Measurements from ENCODE around the gene CCDC93.
"Not testable (repeated sequence)": the region's sequence is repeated elsewhere in the genome, so short reads cannot be mapped to it uniquely, and the experiment has no call there.

CCDC93 gene

DNA sequence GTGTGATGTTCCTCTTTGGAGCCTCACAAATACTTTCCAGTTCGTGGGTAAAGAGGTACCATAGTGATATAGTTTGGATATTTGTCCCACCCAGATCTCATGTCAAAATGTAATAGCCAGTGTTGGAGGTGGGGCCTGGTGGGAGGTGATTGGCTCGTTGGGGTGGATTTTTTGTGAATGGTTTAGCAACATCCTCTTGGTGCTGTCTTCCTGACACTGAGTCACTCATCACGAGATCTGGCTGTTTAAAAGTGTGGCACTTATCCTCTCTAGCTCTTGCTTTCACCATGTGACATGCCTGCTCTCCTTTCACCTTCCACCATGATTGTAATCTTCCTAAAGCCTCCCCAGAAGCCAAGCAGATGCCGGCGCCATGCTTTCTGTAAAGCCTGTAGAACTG, 3.0 kb upstream of the CCDC93 start:
- H3K27ac Mint-ChIP-seq = no peak overlapping the region
- DNase-seq (ENCODE audit: low spot score in 2 of 2) = no peak
- no peak for ATAC-seq
- no peak overlapping the region for H3K4me3 Mint-ChIP-seq
- peaks cover 26% of the 10 kb centered on the region for H3K4me1 Mint-ChIP-seq
- no peaks in the 10 kb centered on the region for H3K9me3 Mint-ChIP-seq
- H3K36me3 Mint-ChIP-seq = peaks cover 7% of the 10 kb centered on the region

DNA sequence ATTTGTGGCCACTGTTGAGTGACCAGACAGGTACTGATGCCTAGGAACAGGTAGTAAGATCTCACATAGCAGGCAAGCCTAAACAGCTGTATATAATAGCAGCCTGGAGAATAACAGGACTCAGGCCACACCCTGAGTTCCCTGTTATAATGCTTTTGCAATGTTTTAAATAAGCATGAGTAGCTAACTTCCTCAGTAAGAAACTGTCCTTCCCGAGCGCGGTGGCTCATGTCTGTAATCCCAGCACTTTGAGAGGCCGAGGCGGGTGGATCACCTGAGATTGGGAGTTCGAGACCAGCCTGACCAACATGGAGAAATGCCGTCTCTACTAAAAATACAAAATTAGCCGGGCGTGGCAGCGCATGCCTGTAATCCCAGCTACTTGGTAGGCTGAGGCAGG, 1.9 kb upstream of the CCDC93 start:
- not testable (repeated sequence) for H3K4me3 Mint-ChIP-seq; H3K27ac Mint-ChIP-seq; H3K36me3 Mint-ChIP-seq; DNase-seq (ENCODE audit: low spot score in 2 of 2); ATAC-seq; H3K9me3 Mint-ChIP-seq
- H3K4me1 Mint-ChIP-seq = peaks cover 33% of the 10 kb centered on the region

DNA sequence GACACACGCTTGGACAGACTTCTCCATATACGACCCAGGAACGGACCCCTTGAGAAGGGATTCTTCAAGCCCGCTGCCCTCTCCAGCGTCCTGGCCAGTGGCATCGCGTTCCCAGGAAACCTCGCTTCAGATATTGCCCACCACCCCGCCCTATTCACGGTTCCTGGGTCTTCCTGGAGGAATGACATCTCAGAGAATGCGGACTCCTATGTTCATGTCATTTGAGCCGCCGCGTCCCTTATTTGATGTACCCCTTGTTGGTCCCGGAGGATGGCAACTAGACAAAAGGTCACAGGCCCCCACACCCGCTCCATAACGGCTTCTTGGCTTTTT, 588 bp upstream of the CCDC93 start:
- Mint-ChIP-seq H3K36me3 (peaks cover 10% of the 10 kb centered on the region), H3K4me1 (peaks cover 41% of the 10 kb centered on the region), H3K4me3 (peak overlapping the region; percentile 87), H3K9me3 (no peaks in the 10 kb centered on the region), H3K27ac (peak overlapping the region; percentile 89)
- no peak for DNase-seq (ENCODE audit: low spot score in 2 of 2)
- no peak for ATAC-seq

DNA sequence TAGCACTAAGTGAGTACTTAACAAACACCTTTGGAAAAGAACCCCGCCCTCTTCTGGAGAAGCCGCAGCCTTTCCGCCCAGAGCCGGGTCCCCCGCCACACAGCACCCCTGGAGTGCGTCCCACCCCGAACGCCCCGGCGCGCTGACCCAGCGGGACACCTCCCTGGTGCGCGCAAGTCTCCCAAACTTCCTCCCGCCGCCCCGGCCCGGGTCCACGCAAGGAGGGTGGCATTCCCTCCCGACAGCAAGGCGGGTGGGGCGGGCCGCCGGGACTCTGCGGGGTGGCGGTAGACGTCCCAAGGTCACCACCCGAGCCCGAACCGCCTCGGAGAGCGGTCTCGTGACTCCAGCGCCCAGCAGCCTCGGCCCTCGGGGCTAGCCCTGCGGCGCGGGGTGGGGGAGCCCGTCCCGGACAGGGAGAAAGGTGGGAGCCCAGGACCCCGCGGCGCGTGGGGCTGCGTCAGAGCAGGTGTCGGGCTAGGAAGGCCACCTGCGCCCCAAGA, 598 bp downstream of the CCDC93 start:
- Mint-ChIP-seq H3K4me3 (peak overlapping the region; percentile 87), H3K27ac (peak overlapping the region; percentile 89), H3K4me1 (peaks cover 41% of the 10 kb centered on the region), H3K9me3 (no peaks in the 10 kb centered on the region), H3K36me3 (peaks cover 22% of the 10 kb centered on the region)
- ATAC-seq (peak; percentile 41), DNase-seq (ENCODE audit: low spot score in 2 of 2) (peak; percentile 22 to 70)

DNA sequence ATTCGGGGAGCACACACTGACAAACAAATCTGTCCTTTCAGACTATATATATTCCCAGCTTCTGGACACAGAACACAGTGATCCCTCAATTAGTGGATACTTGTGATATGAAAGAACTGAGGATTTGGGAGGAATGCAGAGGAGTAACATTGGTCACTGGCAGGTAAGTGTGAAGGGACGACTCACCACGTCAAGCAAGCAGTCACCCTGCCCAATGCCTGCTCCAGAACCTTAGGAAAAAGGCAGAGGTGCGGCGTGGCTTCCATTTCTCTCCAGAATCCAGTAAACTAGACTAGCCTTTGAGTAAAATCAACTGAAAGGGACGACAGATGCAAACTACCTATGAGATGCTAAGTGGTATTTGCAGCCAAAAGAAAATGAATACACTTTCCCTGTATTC, 1.1 kb downstream of the CCDC93 start:
- ATAC-seq (no peak), DNase-seq (ENCODE audit: low spot score in 2 of 2) (no peak)
- H3K36me3 Mint-ChIP-seq = peaks cover 27% of the 10 kb centered on the region
- peak overlapping the region; percentile 87 for H3K4me3 Mint-ChIP-seq
- H3K27ac Mint-ChIP-seq = no peak overlapping the region
- H3K4me1 Mint-ChIP-seq = peaks cover 41% of the 10 kb centered on the region
- H3K9me3 Mint-ChIP-seq = no peaks in the 10 kb centered on the region

DNA sequence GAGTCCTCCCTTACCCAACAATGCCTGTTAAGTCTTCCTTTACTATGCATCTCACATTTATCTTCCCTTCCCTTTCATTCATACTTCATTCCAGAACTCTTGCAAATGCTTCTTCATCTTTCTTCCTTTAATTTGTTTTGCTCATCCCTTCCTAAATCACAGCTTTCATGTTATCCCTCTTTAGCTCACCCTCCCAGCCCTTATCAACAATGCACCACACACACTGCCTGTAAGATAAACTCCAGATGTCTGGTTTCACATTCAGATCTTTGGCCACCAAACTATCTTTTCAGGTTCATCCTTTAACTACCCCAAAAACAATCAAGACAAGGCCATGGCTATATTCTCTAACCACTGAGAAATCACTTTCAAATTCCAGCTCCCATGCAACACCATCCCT, 3.4 kb downstream of the CCDC93 start:
- H3K4me1 Mint-ChIP-seq = peaks cover 32% of the 10 kb centered on the region
- no peak overlapping the region for H3K27ac Mint-ChIP-seq
- no peak overlapping the region for H3K4me3 Mint-ChIP-seq
- peaks cover 50% of the 10 kb centered on the region for H3K36me3 Mint-ChIP-seq
- no peaks in the 10 kb centered on the region for H3K9me3 Mint-ChIP-seq
- ATAC-seq (no peak), DNase-seq (ENCODE audit: low spot score in 2 of 2) (no peak)

DNA sequence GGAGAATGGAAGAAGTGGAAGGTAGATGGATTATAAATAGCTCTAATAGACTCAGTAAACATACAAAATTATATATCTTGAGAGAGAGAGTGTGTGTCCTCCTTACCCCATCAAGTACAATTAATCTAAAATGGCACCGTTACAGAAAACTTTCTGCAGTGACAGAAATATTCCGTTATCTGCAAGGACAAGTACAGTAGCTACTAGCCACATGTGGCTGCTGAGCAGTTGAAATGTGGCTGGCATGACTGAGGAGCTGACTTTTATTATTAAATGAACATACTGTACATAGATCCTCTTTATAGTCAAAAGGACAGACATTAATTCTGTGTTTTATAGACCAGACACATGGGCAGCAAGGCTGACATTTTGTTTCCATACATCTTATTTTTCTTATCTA, 7.0 kb downstream of the CCDC93 start:
- DNase-seq (ENCODE audit: low spot score in 2 of 2) = no peak
- no peak for ATAC-seq
- peaks cover 20% of the 10 kb centered on the region for H3K4me1 Mint-ChIP-seq
- H3K27ac Mint-ChIP-seq = peak overlapping the region; percentile 68
- H3K4me3 Mint-ChIP-seq = no peak overlapping the region
- no peaks in the 10 kb centered on the region for H3K9me3 Mint-ChIP-seq
- peaks cover 79% of the 10 kb centered on the region for H3K36me3 Mint-ChIP-seq

DNA sequence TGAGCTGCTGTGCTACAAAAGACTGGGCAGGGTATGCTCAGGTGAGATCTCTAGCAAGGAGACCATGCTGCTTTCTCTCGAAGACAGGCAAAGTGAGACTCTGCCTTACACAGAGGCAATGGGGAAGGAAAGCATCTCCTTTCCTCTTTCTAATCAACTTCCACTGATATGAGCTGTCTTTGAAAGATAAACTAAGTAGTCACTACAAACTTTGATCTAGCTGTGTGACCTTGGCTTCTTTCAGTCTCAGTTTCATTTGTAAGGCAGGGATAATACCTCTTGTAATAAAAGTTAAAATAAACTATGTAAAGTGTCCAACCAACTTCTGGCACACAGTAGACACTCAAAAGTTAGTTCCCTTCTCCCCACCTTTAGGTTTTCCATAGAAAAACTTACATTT, 7.5 kb downstream of the CCDC93 start:
- DNase-seq (ENCODE audit: low spot score in 2 of 2) (no peak), ATAC-seq (no peak)
- no peaks in the 10 kb centered on the region for H3K9me3 Mint-ChIP-seq
- H3K4me1 Mint-ChIP-seq = peaks cover 15% of the 10 kb centered on the region
- no peak overlapping the region for H3K4me3 Mint-ChIP-seq
- H3K36me3 Mint-ChIP-seq = peaks cover 84% of the 10 kb centered on the region
- H3K27ac Mint-ChIP-seq = peak overlapping the region; percentile 68

DNA sequence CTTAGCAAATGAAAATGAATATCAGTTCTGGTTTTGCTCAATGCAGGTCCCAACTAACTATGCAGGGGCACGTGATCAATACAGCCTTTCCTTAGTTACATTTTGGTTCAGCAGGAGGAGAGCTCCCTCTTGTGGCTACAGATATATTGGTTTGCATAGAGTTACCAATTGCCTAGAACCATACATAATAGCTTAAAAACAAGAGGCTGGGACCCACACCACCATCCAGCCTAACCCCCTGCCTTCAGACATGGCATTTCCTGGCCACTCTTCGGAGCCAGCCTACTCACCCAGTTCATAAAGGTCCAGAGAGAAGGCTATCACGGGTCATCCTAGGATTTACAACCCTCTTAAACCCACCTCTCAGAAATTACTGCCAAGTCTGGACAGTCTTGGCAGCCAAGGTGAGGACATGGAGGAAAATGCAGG, 10.5 kb downstream of the CCDC93 start:
- Mint-ChIP-seq H3K4me1 (peaks cover 6% of the 10 kb centered on the region), H3K4me3 (no peak overlapping the region), H3K36me3 (peaks cover 100% of the 10 kb centered on the region), H3K9me3 (no peaks in the 10 kb centered on the region), H3K27ac (no peak overlapping the region)
- ATAC-seq = peak; percentile 96
- DNase-seq (ENCODE audit: low spot score in 2 of 2) = peak; percentile 18 to 67

DNA sequence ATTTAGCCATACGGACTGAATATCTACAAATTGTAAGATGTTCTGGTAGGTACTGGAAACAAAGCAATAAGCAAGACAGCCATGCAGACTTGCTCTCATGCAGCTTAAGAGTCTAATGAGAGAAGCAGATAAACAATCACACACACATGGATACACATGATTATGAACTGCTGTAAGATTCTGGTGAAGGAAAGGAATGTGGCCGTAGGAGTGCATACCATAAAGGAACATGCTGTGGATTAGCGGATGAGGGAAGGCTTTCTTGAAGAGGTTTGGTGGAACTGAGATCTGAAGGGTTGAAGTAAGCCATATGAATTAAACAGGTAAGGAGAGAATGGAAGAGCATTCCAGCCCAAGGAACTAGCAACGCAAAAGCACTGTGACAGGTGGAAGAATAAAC, 13.8 kb downstream of the CCDC93 start:
- DNase-seq (ENCODE audit: low spot score in 2 of 2) (no peak), ATAC-seq (no peak)
- Mint-ChIP-seq H3K4me3 (no peak overlapping the region), H3K9me3 (no peaks in the 10 kb centered on the region), H3K4me1 (peaks cover 6% of the 10 kb centered on the region), H3K36me3 (peaks cover 100% of the 10 kb centered on the region), H3K27ac (peak overlapping the region; percentile 2)

DNA sequence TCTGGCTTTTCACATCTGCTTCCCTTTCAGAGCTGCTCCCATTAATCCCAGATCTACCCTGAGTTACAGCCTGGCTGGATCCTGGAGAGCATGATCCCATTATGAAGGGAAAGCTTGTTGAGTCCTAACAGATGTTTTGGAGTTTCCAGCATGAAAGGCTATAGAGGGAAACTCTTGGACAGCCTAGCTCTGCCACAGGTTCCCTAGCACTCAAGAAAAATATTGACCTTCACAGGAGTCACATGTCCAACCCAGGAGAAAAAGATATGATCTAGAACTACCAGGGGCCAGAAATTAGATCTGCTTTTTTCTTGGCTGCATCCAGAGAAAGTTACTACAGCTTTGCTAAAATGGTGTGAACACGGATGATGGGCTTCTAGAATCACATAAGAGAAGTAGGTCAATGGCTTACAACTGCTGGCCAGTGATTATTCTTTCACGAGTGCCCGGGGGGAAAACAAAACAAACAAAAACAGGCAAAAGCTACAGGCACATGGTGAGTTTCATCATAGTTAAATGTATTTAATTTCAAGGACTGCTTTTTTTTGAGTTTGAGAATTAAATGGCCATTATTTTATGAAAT, 15.9 kb downstream of the CCDC93 start:
- peaks cover under 1% of the 10 kb centered on the region for H3K4me1 Mint-ChIP-seq
- no peak overlapping the region for H3K27ac Mint-ChIP-seq
- peaks cover 100% of the 10 kb centered on the region for H3K36me3 Mint-ChIP-seq

DNA sequence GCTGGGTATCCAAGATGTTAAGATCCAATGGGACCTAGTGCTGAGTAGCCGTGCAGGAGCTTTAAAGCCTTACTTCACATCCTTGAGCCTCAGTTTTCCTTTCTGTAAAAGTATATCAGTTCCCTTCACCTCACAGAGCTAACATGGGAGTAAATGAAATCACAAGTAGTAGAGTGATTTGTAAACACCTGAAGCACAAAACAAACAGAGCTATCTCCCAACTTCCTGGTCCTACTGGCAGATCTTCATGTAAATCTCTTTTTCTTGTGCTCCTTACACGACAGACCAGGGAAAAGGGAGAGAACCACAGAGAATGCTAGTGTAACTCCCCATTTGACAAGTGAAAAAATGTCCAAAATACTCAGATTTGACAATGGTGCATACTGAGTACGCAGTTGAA, 17.3 kb downstream of the CCDC93 start:
- Mint-ChIP-seq H3K27ac (peak overlapping the region; percentile 43), H3K4me1 (no peaks in the 10 kb centered on the region), H3K4me3 (no peak overlapping the region), H3K36me3 (peaks cover 100% of the 10 kb centered on the region), H3K9me3 (no peaks in the 10 kb centered on the region)
- DNase-seq (ENCODE audit: low spot score in 2 of 2) (no peak), ATAC-seq (no peak)

More for the DNA sequence above, 15.9 kb downstream of the CCDC93 start:
- DNase-seq (ENCODE audit: low spot score in 2 of 2) = no peak
- Mint-ChIP-seq H3K4me3 (no peak overlapping the region), H3K9me3 (no peaks in the 10 kb centered on the region)
- no peak for ATAC-seq

DNA sequence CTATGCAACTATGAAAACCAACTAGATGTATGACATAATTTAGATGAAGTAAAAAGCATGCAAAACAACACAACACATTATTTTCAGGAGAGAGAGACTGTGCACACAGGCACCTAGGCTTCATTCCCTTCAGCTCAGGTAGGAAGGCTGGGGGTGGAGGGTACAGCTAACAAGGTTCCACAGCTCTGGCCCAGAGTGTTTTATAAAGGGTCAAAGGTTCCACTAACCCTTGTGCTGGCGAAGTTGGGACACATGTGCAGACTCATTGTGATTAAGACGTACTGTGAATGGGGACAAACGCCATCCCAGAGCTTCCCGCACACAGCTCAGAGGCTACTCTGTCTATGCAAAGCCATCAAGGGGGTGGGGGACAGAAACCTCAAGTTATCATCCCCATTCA, 19.1 kb downstream of the CCDC93 start:
- Mint-ChIP-seq H3K27ac (no peak overlapping the region), H3K4me3 (no peak overlapping the region), H3K36me3 (peaks cover 100% of the 10 kb centered on the region), H3K9me3 (no peaks in the 10 kb centered on the region), H3K4me1 (peaks cover 6% of the 10 kb centered on the region)
- ATAC-seq (no peak), DNase-seq (ENCODE audit: low spot score in 2 of 2) (no peak)

DNA sequence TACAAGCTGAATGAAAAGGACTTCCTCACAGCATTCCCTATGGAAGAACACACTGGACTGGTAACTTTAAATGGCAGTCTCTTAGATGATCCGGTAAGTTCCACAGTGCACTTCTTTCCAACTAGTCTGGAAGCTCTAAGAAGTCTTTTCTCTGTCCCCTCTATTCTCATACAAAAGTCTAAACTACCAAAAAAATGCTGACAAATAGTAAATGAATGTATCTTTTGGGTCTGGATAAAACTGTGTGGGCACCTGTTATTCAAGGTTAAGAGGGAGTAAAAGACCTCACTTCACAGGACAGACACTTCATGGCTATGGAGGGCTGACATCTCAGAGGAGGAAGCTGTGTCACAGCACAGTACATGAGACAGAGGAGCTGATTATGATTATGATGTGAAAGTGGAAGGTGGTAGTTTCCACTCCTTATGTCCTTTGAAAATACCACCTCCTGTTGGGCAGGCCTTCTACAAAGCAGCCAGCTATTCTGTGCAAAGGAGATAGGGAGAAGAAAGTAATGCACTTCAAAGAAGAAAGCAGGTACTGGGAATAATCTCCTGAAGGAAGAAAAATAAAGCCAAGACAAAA, 23.9 kb downstream of the CCDC93 start:
- Mint-ChIP-seq H3K36me3 (peaks cover 78% of the 10 kb centered on the region), H3K4me3 (no peak overlapping the region), H3K4me1 (peaks cover 6% of the 10 kb centered on the region), H3K9me3 (no peaks in the 10 kb centered on the region), H3K27ac (no peak overlapping the region)
- DNase-seq (ENCODE audit: low spot score in 2 of 2) (no peak), ATAC-seq (no peak)

DNA sequence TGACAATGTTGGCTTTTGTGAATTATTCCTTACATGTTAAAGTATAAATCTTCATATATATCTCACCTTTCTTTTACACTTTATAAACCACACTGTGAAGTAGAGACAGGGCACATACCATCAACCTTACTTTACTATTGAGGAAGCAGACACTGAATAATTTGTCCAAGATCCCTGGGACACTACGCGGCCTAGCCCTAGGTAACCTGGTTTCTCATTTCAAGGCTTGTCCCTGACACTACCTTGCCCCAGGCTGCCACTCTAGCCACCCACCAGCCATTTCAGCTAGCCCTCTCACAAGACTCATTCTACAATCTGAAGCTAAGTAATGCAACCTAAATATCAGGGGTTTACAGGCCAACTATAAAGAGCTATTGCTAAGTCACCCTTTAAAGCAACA, 26.7 kb downstream of the CCDC93 start:
- ATAC-seq = no peak

DNA sequence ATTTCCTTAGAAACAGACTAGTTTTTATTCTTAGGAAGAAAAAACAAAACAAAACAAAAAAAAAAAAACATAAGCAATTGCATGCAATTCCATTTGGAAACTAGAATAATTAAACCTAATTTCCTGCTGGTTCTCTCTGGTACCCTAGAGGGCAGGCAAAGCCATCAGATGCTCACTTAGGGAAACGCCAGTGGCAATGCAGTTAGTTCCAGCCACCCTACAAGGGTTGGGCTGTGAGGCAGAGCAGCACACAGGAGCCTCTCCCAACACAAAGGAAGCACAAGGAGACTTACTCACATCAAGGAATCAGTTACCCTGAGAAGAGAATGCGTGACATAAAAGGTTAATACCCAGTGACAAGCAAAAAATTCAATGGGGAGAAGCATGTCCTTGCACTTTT, 28.8 kb downstream of the CCDC93 start:
- Mint-ChIP-seq H3K4me1 (peaks cover 10% of the 10 kb centered on the region), H3K27ac (no peak overlapping the region), H3K4me3 (no peak overlapping the region), H3K9me3 (no peaks in the 10 kb centered on the region), H3K36me3 (peaks cover 69% of the 10 kb centered on the region)
- no peak for DNase-seq (ENCODE audit: low spot score in 2 of 2)
- ATAC-seq = no peak

More for the DNA sequence above, 26.7 kb downstream of the CCDC93 start:
- H3K4me3 Mint-ChIP-seq = no peak overlapping the region
- no peak overlapping the region for H3K27ac Mint-ChIP-seq
- H3K36me3 Mint-ChIP-seq = peaks cover 76% of the 10 kb centered on the region
- peaks cover 6% of the 10 kb centered on the region for H3K4me1 Mint-ChIP-seq
- DNase-seq (ENCODE audit: low spot score in 2 of 2) = no peak
- no peaks in the 10 kb centered on the region for H3K9me3 Mint-ChIP-seq
